COLO829 (cell line): ENCODE measurements around the gene ZNF236.
"Not testable (repeated sequence)": the region's sequence is repeated elsewhere in the genome, so short reads cannot be mapped to it uniquely, and the experiment has no call there.

ENCODE experiments used
- DNase-seq: peaks from one replicate; pipeline ENCODE4 v3.0.0; 2012; ENCODE audit warnings: low spot score

The ZNF236 gene

GRCh38 chr18:76822506-76823160 lies at the start of gene ZNF236:
TSS of gene ZNF236 (plus strand) at chr18:76822557. CDS start at chr18:76822608, 51 bp downstream.
- peak; percentile 52 for DNase-seq

DNA sequence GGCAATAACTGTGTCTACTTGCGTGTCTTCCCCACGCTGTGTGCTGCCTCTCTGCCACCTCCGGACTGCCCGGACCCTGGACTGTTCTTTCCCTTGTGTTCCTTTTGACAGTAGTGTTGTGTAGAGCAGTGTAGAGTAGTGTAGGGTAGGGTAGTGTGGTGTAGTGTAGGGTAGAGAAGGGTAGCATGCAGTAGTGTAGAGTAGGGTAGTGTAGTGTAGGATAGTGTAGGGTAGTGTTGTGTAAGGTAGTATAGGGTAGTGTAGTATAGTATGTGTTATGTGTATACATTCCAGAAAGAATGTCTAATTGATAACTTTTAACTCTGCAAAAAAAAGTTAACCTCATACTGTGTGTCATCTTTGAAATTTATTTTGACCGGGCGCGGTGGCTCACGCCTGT lies 49.7 kb upstream of the ZNF236 start:
- DNase-seq = no peak

DNA sequence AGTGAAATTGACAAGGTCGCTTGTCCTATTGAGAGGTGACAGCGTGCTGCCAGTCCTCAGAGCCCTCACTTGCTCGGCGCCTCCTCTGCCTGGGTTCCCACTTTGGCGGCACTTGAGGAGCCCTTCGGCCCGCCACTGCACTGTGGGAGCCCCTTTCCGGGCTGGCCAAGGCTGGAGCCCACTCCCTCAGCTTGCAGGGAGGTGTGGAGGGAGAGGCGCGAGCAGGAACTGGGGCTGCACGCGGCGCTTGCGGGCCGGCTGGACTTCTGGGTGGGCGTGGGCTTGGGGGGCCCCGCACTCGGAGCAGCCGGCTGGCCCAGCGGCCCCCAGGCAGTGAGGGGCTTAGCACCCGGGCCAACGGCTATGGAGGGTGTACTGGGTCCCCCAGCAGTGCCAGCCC lies 45.3 kb upstream of the ZNF236 start:
- not testable (repeated sequence) for DNase-seq

GRCh38 chr18:76783786-76784484 lies 38.4 kb upstream of the ZNF236 start:
- DNase-seq = no peak

- no peak for DNase-seq
Observed at GRCh38 chr18:76785872-76786271, 36.5 kb upstream of the ZNF236 start.

DNA sequence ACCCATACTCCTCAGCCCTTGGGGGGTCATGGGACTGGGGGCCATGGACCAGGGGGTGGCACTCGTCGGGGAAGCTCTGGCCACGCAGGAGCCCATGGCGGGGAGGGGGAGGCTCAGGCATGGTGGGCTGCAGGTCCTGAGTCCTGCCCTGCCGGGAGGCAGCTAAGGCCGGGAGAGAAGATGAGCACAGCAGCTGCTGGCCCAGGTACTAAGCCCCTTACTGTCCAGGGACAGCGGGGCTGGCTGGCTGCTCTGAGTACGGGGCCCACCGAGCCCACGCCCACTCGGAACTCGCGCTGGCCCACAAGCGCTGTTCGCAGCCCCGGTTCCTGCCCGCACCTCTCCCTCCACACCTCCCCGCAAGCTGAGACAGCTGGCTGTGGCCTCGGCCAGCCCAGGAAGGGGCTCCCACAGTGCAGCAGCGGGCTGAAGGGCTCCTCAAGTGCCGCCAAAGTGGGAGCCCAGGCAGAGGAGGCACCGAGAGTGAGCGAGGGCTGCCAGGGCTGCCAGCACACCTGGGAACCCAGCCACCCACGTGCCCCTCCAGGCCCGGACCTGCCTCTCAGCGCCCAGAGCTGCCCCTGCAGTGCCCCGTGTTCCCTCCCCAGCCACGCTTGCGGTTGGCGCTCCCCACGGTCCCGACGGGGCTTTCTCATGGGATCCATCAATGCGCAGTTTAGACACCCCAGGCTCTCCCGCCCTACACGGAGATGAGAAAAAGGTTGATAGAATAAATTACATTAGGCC lies 33.6 kb upstream of the ZNF236 start:
- no peak for DNase-seq

- DNase-seq = no peak
Observed at GRCh38 chr18:76791106-76791505, 31.3 kb upstream of the ZNF236 start.

GRCh38 chr18:76791642-76792041 lies 30.7 kb upstream of the ZNF236 start:
- no peak for DNase-seq

DNA sequence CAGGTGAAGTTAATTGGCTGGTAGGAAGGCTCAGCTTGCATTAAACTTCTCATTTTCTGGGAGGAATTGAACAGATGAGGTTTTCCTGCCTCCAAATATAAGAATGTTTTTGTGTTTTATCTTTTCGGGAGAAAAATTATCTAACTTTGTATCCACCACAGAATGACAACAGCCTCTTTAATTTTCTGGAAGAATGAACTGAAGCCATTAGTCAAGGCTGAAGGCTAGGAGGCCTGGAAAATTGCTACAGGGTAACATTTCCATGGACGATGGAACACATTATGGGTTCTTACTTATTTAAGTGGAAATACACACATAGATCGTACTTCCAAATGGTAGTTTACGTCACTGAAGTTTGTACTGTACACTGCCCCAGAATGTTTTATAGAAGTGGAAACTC lies 28.0 kb upstream of the ZNF236 start:
- no peak for DNase-seq

DNA sequence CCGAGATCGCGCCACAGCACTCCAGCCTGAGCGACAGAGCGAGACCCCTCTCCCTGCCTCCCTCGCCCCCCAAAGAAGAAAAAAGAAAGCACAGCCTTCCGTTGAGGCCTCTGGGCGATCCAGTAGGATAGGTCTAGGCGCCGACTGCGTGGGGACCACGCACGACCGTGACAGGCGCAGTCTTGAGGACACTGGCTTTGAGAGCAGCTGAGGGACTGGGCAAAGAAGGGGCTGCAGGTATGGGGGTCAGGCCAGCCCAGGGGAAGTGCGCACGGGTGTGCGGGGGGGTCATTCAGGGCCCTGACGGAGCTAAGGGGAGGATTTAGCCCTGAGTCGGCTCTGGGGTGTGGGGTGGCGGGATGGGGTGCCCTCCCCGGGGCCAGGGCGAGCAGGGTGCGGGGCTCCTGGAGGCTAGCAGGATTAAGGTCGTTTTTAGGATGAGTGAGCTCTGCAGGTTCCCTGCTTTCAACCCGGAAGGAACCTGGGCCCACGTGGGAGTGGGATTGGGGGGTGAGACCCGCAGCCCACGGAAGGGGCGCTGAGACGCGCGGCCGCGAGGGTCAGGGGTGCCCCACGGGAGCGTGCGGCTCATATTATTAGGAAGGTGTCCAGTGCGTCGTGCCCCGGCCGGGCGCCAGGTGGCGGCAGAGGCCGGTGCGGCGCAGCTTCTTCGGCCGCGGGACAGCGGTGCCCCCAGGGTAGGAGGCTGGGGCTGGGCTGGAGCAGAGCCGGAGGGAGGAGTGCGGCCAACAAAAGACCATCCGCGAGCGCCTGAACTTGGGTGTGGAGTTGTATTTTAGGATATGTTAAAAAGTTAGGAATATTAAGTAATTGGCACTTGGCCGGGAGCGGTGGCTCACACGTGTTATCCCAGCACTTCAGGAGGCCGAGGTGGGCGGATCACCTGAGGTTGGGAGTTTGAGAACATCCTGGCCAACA lies 20.5 kb upstream of the ZNF236 start:
- DNase-seq = peak; percentile 50

GRCh38 chr18:76803413-76803812 lies 18.9 kb upstream of the ZNF236 start:
- DNase-seq = no peak

- DNase-seq = peak; percentile 63
Observed at GRCh38 chr18:76803814-76804213, 18.5 kb upstream of the ZNF236 start.

DNA sequence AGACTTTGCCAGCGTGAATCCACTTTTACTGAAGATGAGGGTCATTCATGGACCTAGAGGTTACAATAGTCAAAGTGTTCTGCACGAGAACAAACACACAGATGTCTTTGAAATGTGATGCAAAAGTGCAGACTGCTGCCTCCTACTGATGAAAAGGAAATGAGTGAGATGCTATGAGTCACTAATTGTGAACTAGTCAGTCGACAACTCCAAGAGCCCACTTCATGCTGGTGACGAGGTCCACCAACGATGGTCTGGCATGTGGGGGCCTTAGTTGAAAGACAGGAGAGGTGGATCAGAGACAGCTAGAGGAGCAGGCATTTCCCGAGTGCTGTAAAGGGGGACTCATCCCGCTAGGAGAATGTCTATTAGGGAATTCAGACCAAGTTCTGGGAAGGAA lies 17.1 kb upstream of the ZNF236 start:
- peak; percentile 45 for DNase-seq

- DNase-seq = no peak
Observed at GRCh38 chr18:76806301-76806700, 16.1 kb upstream of the ZNF236 start.

- DNase-seq = no peak
Observed at GRCh38 chr18:76808561-76808960, 13.8 kb upstream of the ZNF236 start.

GRCh38 chr18:76811530-76811929 lies 10.8 kb upstream of the ZNF236 start:
- not testable (repeated sequence) for DNase-seq

DNA sequence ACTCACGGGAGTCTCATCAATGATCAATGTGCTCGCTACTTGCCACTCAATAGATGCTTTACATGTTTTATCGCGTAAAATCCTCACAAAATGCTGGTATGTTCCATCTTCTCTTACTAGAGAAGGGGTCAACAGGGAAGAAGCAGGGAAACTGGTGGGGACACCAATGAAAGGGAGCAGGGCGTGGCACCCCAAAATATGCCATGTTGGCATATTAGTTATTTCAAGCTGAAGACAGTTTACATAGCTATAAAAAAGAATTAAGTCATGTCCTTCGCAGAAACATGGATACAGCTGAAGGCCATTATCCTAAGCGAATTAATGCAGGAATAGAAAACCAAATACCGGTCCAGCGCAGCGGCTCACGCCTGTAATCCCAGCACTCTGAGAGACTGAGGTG lies 8.1 kb upstream of the ZNF236 start:
- no peak for DNase-seq

- DNase-seq = no peak
Observed at GRCh38 chr18:76816127-76816526, 6.2 kb upstream of the ZNF236 start.

DNA sequence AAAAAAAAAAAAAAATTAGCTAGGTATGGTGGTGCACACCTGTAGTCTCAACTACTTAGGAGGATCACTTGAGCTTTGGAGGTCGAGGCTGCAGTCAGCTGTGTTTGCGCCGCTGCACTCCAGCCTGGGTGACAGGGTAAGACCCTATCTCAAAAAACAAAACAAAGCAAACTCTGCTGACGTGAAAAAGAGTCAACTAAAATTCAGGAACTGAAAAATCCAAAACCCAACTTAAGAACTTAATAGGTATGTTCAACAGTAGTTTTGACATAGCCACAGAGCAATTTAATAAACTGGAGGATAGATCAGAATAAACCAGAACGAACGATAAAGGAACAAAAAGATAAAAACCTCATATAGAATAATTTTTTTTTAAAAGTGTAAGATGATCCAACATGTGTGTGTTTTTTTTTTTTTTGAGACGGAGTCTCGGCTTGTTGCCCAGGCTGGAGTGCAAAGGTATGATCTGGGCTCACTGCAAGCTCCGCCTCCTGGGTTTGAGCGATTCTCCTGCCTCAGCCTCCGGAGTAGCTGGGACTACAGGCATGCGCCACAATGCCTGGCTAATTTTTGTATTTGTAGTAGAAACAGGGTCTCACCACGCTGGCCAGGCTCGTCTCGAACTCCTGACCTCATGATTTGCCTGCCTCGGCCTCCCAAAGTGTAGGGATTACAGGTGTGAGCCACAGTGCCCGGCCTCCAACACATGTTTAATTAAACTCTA lies 4.3 kb upstream of the ZNF236 start:
- no peak for DNase-seq

DNA sequence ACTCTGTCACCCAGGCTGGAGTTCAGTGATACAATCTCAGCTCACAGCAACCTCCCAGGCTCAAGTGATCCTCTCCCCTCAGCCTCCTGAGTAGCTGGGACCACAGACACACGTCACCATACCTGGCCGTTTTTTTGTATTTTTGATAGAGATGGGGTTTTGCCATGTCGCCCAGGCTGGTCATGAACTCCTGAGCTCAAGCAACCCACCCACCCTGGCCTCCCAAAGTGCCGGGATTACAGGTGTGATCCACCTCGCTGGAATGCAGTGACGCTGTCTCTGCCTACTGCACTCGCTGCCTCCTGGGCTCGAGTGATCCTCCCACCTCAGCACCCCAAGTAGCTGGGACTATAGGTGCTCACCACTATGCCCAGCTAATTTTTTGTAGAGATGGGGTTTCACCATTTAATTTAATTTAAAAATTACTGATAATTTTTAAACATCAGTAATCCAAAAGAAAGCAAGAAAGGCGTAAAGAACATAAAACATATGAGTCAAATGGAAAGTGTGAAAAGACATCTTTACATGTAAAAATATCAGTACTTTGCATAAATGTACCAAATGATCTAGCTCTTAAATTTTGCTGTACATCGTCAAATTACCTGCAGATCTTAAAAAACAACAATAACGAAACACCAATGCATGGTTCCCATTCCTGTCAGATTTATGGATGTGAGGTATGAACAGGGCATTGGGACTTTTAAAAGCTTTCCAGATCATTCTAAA lies 2.8 kb upstream of the ZNF236 start:
- DNase-seq = no peak
